ENCODE results near the gene ADRM1.

- TF ChIP-seq, protein P1, sequence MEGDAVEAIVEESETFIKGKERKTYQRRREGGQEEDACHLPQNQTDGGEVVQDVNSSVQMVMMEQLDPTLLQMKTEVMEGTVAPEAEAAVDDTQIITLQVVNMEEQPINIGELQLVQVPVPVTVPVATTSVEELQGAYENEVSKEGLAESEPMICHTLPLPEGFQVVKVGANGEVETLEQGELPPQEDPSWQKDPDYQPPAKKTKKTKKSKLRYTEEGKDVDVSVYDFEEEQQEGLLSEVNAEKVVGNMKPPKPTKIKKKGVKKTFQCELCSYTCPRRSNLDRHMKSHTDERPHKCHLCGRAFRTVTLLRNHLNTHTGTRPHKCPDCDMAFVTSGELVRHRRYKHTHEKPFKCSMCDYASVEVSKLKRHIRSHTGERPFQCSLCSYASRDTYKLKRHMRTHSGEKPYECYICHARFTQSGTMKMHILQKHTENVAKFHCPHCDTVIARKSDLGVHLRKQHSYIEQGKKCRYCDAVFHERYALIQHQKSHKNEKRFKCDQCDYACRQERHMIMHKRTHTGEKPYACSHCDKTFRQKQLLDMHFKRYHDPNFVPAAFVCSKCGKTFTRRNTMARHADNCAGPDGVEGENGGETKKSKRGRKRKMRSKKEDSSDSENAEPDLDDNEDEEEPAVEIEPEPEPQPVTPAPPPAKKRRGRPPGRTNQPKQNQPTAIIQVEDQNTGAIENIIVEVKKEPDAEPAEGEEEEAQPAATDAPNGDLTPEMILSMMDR (IDR thresholded peaks at IDR 0.05) = no peak
- TF ChIP-seq POLR2A (IDR thresholded peaks at IDR 0.05) = no peak
Measured at GRCh38 chr20:62305765-62306413, 3.1 kb downstream of the ADRM1 start.

All from transverse colon (tissue), 3 donors.